Brain microvascular endothelial cell (primary cell): ENCODE measurements around the gene ZFPL1.

Experiments
- DNase-seq: peaks from one replicate; pipeline ENCODE4 v3.0.0-alpha.2; 2020
- H3K27ac ChIP-seq: fragments of 250-450 bp; sonication (Bioruptor Pico); 2 replicates; pipeline ENCODE4 v1.5.1; 2020; ENCODE audit warnings: mild to moderate bottlenecking, moderate library complexity
- H3K27me3 ChIP-seq: fragments of 250-450 bp; sonication (Bioruptor Pico); replicated peaks from 2 replicates; pipeline ENCODE4 v1.5.1; 2020; ENCODE audit warnings: mild to moderate bottlenecking
- H3K36me3 ChIP-seq: fragments of 250-450 bp; sonication (Bioruptor Pico); replicated peaks from 2 replicates; pipeline ENCODE4 v1.5.1; 2020; ENCODE audit warnings: mild to moderate bottlenecking
- H3K4me3 ChIP-seq: 2 replicates; pipeline ENCODE4 v1.5.1; 2011; ENCODE audit warnings: low read depth, mild to moderate bottlenecking, control low read depth, low read length, moderate library complexity
- CTCF ChIP-seq: IDR thresholded peaks from 2 replicates; pipeline ENCODE4 v1.5.1; 2011; ENCODE audit warnings: low read depth, mild to moderate bottlenecking, moderate library complexity, low read length, control low read depth, inconsistent platforms; ENCODE audit errors: missing control alignments
- in situ Hi-C: cut with HindIII; loops from 2 replicates; pipeline ENCODE4 v1.10.0; 2017; ENCODE audit warnings: low sequenced_read_pairs, low pct_ligation_motif_present

Gene ZFPL1

GRCh38 chr11:65113839-65114238, 29.8 kb downstream of the ZFPL1 start:
- no peak for DNase-seq
- Histone ChIP-seq H3K4me3 (no peak overlapping the region), H3K27me3 (no peaks in the 10 kb centered on the region), H3K27ac (no peak overlapping the region), H3K36me3 (peaks cover 19% of the 10 kb centered on the region)
- TF ChIP-seq CTCF, result no peak
- in situ Hi-C loops, result no loop called here

GRCh38 chr11:65114538-65115171, 30.6 kb downstream of the ZFPL1 start:
- Histone ChIP-seq H3K4me3 (no peak overlapping the region), H3K27me3 (no peaks in the 10 kb centered on the region), H3K27ac (no peak overlapping the region), H3K36me3 (peaks cover 24% of the 10 kb centered on the region)
- in situ Hi-C loops, result no loop called here
- TF ChIP-seq CTCF, result no peak
- DNase-seq, result no peak

GRCh38 chr11:65115361-65116082, 31.5 kb downstream of the ZFPL1 start:
- no peak for TF ChIP-seq CTCF
- H3K36me3 ChIP-seq, result peaks cover 33% of the 10 kb centered on the region
- DNase-seq, result no peak
- no peaks in the 10 kb centered on the region for H3K27me3 ChIP-seq
- no peak overlapping the region for H3K4me3 ChIP-seq
- in situ Hi-C loops, result no loop called here
- H3K27ac ChIP-seq, result no peak overlapping the region

- in situ Hi-C loops, result no loop called here
- Histone ChIP-seq H3K36me3 (peaks cover 38% of the 10 kb centered on the region), H3K4me3 (peak overlapping the region; percentile 87), H3K27ac (peak overlapping the region; percentile 85), H3K27me3 (no peaks in the 10 kb centered on the region)
- TF ChIP-seq CTCF, result no peak
- DNase-seq, result no peak
Observed at GRCh38 chr11:65116370-65117205, 32.6 kb downstream of the ZFPL1 start.

- Histone ChIP-seq H3K27ac (peak within 1 kb of the TSS; percentile 85), H3K4me3 (peak within 1 kb of the TSS; percentile 87), H3K36me3 (peaks cover 38% of the 10 kb centered on the region), H3K27me3 (no peaks in the 10 kb centered on the region)
- in situ Hi-C loops, result no loop called here
- peak; percentile 92 for TF ChIP-seq CTCF
- DNase-seq, result peak; percentile 98
Observed at GRCh38 chr11:65117206-65118096, 33.4 kb downstream of the ZFPL1 start, which contains the start of gene ZNHIT2. ZNHIT2 (minus strand) TSS chr11:65117701; CDS start chr11:65117653, 48 bp downstream.
